HL-60 (cell line): ENCODE data around the gene BRWD1.
"Not testable (repeated sequence)": the region's sequence is repeated elsewhere in the genome, so short reads cannot be mapped to it uniquely, and the experiment has no call there.

ENCODE experiments used
- DNase-seq, 2 experiments: peaks; one replicate each; pipeline ENCODE4 v3.0.0-alpha.2; 2010 to 2020; ENCODE audit warnings: low read depth in 1 of 2, low spot score in 1 of 2
- H3K27ac ChIP-seq: fragments of 250-450 bp; sonication (Bioruptor Pico); replicated peaks from 2 replicates; pipeline ENCODE4 v1.5.1; 2020; ENCODE audit warnings: mild to moderate bottlenecking, moderate library complexity
- H3K27me3 ChIP-seq: fragments of 250-450 bp; sonication (Bioruptor Pico); 2 replicates; pipeline ENCODE4 v1.5.1; 2021; ENCODE audit warnings: mild to moderate bottlenecking, moderate library complexity; ENCODE audit not compliant: insufficient read depth, poor library complexity, severe bottlenecking
- H3K4me3 ChIP-seq: replicated peaks from 2 replicates; pipeline ENCODE4 v1.5.1; 2011; ENCODE audit warnings: mild to moderate bottlenecking, control low read depth, low read length; ENCODE audit not compliant: insufficient read depth
- CTCF ChIP-seq: IDR thresholded peaks from one replicate; pipeline ENCODE4 v1.5.1; 2011; ENCODE audit warnings: low read length, control low read depth, inconsistent platforms; ENCODE audit not compliant: insufficient read depth
- GABPA ChIP-seq: IDR thresholded peaks from 2 replicates; pipeline ENCODE4 v1.6.1; 2012; ENCODE audit warnings: low read depth
- POLR2AphosphoS5 ChIP-seq: IDR thresholded peaks from 2 replicates; pipeline ENCODE4 v1.6.1; 2012; ENCODE audit warnings: low read depth
- SPI1 ChIP-seq: IDR thresholded peaks from 2 replicates; pipeline ENCODE4 v1.6.1; 2012; ENCODE audit warnings: low read depth, mild to moderate bottlenecking, borderline replicate concordance
- TF ChIP-seq, protein P1 (sequence below): IDR thresholded peaks from 2 replicates; pipeline ENCODE4 v1.6.1; 2012; ENCODE audit warnings: low read depth; ENCODE audit not compliant: insufficient replicate concordance

BRWD1 gene

GRCh38 chr21:39159342-39160063 lies 153.9 kb downstream of the BRWD1 start:
- DNase-seq, result no peak
- Histone ChIP-seq H3K27me3 (no peaks in the 10 kb centered on the region), H3K4me3 (no peak overlapping the region), H3K27ac (no peak overlapping the region)
- TF ChIP-seq POLR2AphosphoS5 (no peak), GABPA (no peak), CTCF (no peak), SPI1 (no peak)
- TF ChIP-seq, protein P1, sequence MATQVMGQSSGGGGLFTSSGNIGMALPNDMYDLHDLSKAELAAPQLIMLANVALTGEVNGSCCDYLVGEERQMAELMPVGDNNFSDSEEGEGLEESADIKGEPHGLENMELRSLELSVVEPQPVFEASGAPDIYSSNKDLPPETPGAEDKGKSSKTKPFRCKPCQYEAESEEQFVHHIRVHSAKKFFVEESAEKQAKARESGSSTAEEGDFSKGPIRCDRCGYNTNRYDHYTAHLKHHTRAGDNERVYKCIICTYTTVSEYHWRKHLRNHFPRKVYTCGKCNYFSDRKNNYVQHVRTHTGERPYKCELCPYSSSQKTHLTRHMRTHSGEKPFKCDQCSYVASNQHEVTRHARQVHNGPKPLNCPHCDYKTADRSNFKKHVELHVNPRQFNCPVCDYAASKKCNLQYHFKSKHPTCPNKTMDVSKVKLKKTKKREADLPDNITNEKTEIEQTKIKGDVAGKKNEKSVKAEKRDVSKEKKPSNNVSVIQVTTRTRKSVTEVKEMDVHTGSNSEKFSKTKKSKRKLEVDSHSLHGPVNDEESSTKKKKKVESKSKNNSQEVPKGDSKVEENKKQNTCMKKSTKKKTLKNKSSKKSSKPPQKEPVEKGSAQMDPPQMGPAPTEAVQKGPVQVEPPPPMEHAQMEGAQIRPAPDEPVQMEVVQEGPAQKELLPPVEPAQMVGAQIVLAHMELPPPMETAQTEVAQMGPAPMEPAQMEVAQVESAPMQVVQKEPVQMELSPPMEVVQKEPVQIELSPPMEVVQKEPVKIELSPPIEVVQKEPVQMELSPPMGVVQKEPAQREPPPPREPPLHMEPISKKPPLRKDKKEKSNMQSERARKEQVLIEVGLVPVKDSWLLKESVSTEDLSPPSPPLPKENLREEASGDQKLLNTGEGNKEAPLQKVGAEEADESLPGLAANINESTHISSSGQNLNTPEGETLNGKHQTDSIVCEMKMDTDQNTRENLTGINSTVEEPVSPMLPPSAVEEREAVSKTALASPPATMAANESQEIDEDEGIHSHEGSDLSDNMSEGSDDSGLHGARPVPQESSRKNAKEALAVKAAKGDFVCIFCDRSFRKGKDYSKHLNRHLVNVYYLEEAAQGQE, result no peak

DNA sequence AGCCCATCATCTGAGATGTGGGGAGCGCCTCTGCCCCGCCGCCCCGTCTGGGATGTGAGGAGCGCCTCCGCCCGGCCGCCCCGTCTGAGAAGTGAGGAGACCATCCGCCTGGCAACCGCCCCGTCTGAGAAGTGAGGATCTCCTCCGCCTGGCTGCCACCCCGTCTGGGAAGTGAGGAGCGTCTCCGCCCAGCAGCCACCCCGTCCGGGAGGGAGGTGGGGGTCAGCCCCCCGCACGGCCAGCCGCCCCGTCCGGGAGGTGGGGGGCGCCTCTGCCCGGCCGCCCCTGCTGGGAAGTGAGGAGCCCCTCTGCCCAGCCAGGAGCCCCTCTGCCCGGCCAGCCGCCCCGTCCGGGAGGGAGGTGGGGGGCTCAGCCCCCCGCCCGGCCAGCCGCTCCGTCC lies 156.2 kb downstream of the BRWD1 start:
- not testable (repeated sequence) for H3K4me3 ChIP-seq, DNase-seq, H3K27me3 ChIP-seq, H3K27ac ChIP-seq

DNA sequence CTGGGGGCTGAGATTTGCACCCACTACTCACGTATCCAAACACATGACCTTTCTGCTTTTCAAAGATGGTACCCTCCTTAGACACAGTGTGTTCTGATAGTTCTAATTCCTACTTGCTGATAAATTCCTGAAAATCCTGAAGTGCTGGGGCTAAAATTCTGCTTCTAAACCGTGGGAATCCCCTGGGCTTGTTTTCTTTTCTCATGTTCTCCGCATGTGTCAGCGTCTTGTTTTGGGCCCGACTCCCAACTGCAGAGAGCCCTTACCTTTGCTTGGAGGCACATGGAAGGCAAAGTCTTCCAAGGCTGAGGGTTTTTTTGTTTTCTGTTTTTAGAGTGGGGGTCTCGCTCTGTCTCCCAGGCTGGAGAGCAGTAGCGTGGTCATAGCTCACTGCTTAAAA lies 157.4 kb downstream of the BRWD1 start:
- H3K4me3 ChIP-seq, result no peak overlapping the region
- H3K27ac ChIP-seq, result no peak overlapping the region
- TF ChIP-seq, protein P1, result no peak
- TF ChIP-seq POLR2AphosphoS5 (no peak), GABPA (no peak), CTCF (no peak), SPI1 (no peak)
- H3K27me3 ChIP-seq, result no peaks in the 10 kb centered on the region
- DNase-seq, result no peak

- DNase-seq, result no peak
- H3K27me3 ChIP-seq, result no peaks in the 10 kb centered on the region
- TF ChIP-seq SPI1, result no peak
- no peak for TF ChIP-seq GABPA
- TF ChIP-seq CTCF, result no peak
- no peak for TF ChIP-seq POLR2AphosphoS5
- TF ChIP-seq, protein P1, result no peak
- no peak overlapping the region for H3K27ac ChIP-seq
- no peak overlapping the region for H3K4me3 ChIP-seq
Observed at GRCh38 chr21:39155578-39155977, 157.9 kb downstream of the BRWD1 start.
